K562 (cell line): Measurements from ENCODE around the gene ISYNA1. TPM values are rescaled to one million over a fixed set of nuclear protein-coding genes. Genes with fewer than 3 reads are reported as not detected.

Experiments used
- ATF1 ChIP-seq, 2 experiments: fragments of 450-650 bp in 1 of 2; IDR thresholded peaks; 2 replicates each; pipeline ENCODE4 v1.6.1; 2016; ENCODE audit warnings: missing compliant biosample characterization in 1 of 2, missing genetic modification characterization in 1 of 2
- BCOR ChIP-seq: fragments of 450-650 bp; IDR thresholded peaks from 2 replicates; pipeline ENCODE4 v1.6.1; 2016
- CAMTA2 ChIP-seq: fragments of 250-450 bp; sonication (Bioruptor Pico); conservative IDR thresholded peaks from 2 replicates; pipeline ENCODE4 v1.5.1; 2022
- CBFA2T2 ChIP-seq: fragments of 450-650 bp; conservative IDR thresholded peaks from 2 replicates; pipeline ENCODE4 v1.6.1; 2017; ENCODE audit warnings: mild to moderate bottlenecking
- CBFA2T3 ChIP-seq: fragments of 450-650 bp; IDR thresholded peaks from 2 replicates; pipeline ENCODE4 v1.6.1; 2017
- CTBP1 ChIP-seq: fragments of 450-650 bp; IDR thresholded peaks from 2 replicates; pipeline ENCODE4 v1.6.1; 2016; ENCODE audit warnings: borderline replicate concordance
- FIP1L1 ChIP-seq: fragments of 200-400 bp; formaldehyde crosslinking; IDR thresholded peaks from 2 replicates; pipeline ENCODE4 v1.6.1; 2018; ENCODE audit warnings: mild to moderate bottlenecking, low read depth, low read length; ENCODE audit not compliant: poor library complexity, severe bottlenecking
- GABPA ChIP-seq: fragments of 200-800 bp; sonication (Bioruptor generic); conservative IDR thresholded peaks from 2 replicates; pipeline ENCODE4 v1.6.1; 2016; ENCODE audit warnings: low read depth, missing genetic modification characterization, missing compliant biosample characterization
- LEF1 ChIP-seq: fragments of 450-650 bp; IDR thresholded peaks from 2 replicates; pipeline ENCODE4 v1.6.1; 2016; ENCODE audit warnings: mild to moderate bottlenecking
- MAX ChIP-seq: sonication (generic); formaldehyde crosslinking; IDR thresholded peaks from 2 replicates; pipeline ENCODE4 v1.9.0; 2022; ENCODE audit warnings: mild to moderate bottlenecking, missing genetic modification reagents
- MTA3 ChIP-seq: fragments of 450-650 bp; formaldehyde crosslinking; IDR thresholded peaks from 2 replicates; pipeline ENCODE4 v1.6.1; 2017; ENCODE audit warnings: mild to moderate bottlenecking, borderline replicate concordance
- NCOR1 ChIP-seq: fragments of 450-650 bp; IDR thresholded peaks from 2 replicates; pipeline ENCODE4 v1.6.1; 2016; ENCODE audit warnings: mild to moderate bottlenecking, moderate library complexity
- NFYB ChIP-seq: IDR thresholded peaks from 2 replicates; pipeline ENCODE4 v1.6.1; 2011; ENCODE audit warnings: mild to moderate bottlenecking, moderate library complexity; ENCODE audit not compliant: insufficient read length; ENCODE audit errors: extremely low read depth
- NRF1 ChIP-seq, 2 experiments: fragments of 450-650 bp; IDR thresholded peaks in 1 of 2; conservative IDR thresholded peaks in 1 of 2; 2 replicates each; pipeline ENCODE4 v1.6.1; 2014; ENCODE audit warnings: mild to moderate bottlenecking in 2 of 2
- NUFIP1 ChIP-seq: fragments of 450-650 bp; IDR thresholded peaks from 2 replicates; pipeline ENCODE4 v1.6.1; 2018; ENCODE audit not compliant: partially characterized antibody
- PML ChIP-seq: IDR thresholded peaks from 2 replicates; pipeline ENCODE4 v1.6.1; 2012; ENCODE audit warnings: low read length, inconsistent platforms
- POLR2B ChIP-seq: fragments of 450-650 bp; IDR thresholded peaks from 2 replicates; pipeline ENCODE4 v1.6.1; 2018; ENCODE audit warnings: low read depth; ENCODE audit not compliant: partially characterized antibody
- POLR2G ChIP-seq: fragments of 200-400 bp; formaldehyde crosslinking; IDR thresholded peaks from 2 replicates; pipeline ENCODE4 v1.6.1; 2017; ENCODE audit warnings: low read depth, mild to moderate bottlenecking, antibody characterized with exemption, low read length, moderate library complexity
- POLR3G ChIP-seq: IDR thresholded peaks from 2 replicates; pipeline ENCODE4 v1.6.1; 2011; ENCODE audit not compliant: insufficient read length, insufficient replicate concordance; ENCODE audit errors: extremely low read depth
- RBM22 ChIP-seq: fragments of 200-400 bp; formaldehyde crosslinking; IDR thresholded peaks from 2 replicates; pipeline ENCODE4 v1.6.1; 2018; ENCODE audit warnings: low read length, low read depth; ENCODE audit not compliant: poor library complexity, severe bottlenecking
- RUNX1 ChIP-seq: sonication (generic); IDR thresholded peaks from 2 replicates; pipeline ENCODE4 v1.6.1; 2016; ENCODE audit warnings: antibody characterized with exemption, low read depth
- SAFB ChIP-seq: fragments of 200-400 bp; formaldehyde crosslinking; IDR thresholded peaks from 2 replicates; pipeline ENCODE4 v1.6.1; 2017; ENCODE audit warnings: low read depth, low read length, borderline replicate concordance
- STAT6 ChIP-seq: sonication (generic); formaldehyde crosslinking; IDR thresholded peaks from 2 replicates; pipeline ENCODE4 v1.8.1; 2023; ENCODE audit warnings: mild to moderate bottlenecking, missing genetic modification reagents
- THRB ChIP-seq: fragments of 450-650 bp; formaldehyde crosslinking; conservative IDR thresholded peaks from 2 replicates; pipeline ENCODE4 v1.4.0; 2022; ENCODE audit warnings: mild to moderate bottlenecking, missing genetic modification characterization
- ZFX ChIP-seq: sonication (generic); formaldehyde crosslinking; IDR thresholded peaks from 2 replicates; pipeline ENCODE4 v1.8.0; 2022; ENCODE audit warnings: mild to moderate bottlenecking, missing genetic modification reagents, moderate library complexity
- ZNF143 ChIP-seq: sonication (generic); formaldehyde crosslinking; IDR thresholded peaks from 2 replicates; pipeline ENCODE4 v1.9.0; 2022; ENCODE audit warnings: mild to moderate bottlenecking, missing genetic modification reagents
- ZNF212 ChIP-seq: fragments of 450-650 bp; formaldehyde crosslinking; IDR thresholded peaks from 2 replicates; pipeline ENCODE4 v1.4.0; 2020; ENCODE audit warnings: mild to moderate bottlenecking
- polyA plus RNA-seq, 8 experiments: library from polyadenylated mRNA; depleted of rRNA in 4 of 8; stranded (reverse) in 5 of 8; unstranded in 3 of 8; fragments of >200 nt; fragmentation: Nextera tagmentation in 2 of 8; fragmentation: Illumina TruSeq in 1 of 8; extraction: Ambion mirVana in 2 of 8; extraction: Trizol in 1 of 8; gene quantifications; 2 replicates each; pipeline versions ENCODE4 v1.2.1 to v1.2.3, GENCODE V29; 2011 to 2014; ENCODE audit warnings: inconsistent platforms in 1 of 8, missing spikeins in 1 of 8
- total RNA-seq, 7 experiments: library from RNA; depleted of rRNA in 6 of 7; stranded (reverse); fragments of >200 nt in 6 of 7; fragmentation: Illumina TruSeq in 2 of 7; extraction: Trizol in 2 of 7; gene quantifications; 2 replicates each; pipeline versions ENCODE4 v1.2.1 to v1.2.3, GENCODE V29; 2011 to 2021; ENCODE audit warnings: low replicate concordance in 1 of 7

ISYNA1 gene
- total and polyA plus RNA-seq, 9 of the 15 experiments (the other 6 are each of a cell fraction or from before 2014, with no cell fraction given): 21.8 to 460 (median 93.2) TPM

GRCh38 chr19:18438331-18439024 is 545 bp upstream of the ISYNA1 start (continued):
- TF ChIP-seq NFYB (no peak), FIP1L1 (peak; percentile 39), RUNX1 (0 out of 2 replicates have a peak, but pooled peaks have one; percentile 24), GABPA (tag) (peak; percentile 44), ATF1 (CRISPR knock-in tag; IDR thresholded peaks at IDR 0.05) (no peak), ATF1 (tag; IDR thresholded peaks at IDR 0.05) (peak; percentile 48), CBFA2T3 (peak; percentile 80), PML (no peak), ZFX (CRISPR knock-in tag) (peak; percentile 77), POLR3G (no peak), MAX (CRISPR knock-in tag) (peak; percentile 52), NUFIP1 (no peak), NRF1 (conservative IDR thresholded peaks at IDR 0.05 in 1 of 2, IDR thresholded peaks at IDR 0.05 in 1 of 2) (peak; percentile 64 to 70), NCOR1 (peak; percentile 78), ZNF212 (CRISPR knock-in tag) (0 out of 2 replicates have a peak, but pooled peaks have one; percentile 18), CAMTA2 (CRISPR knock-in tag) (0 out of 2 replicates have a peak, but pooled peaks have one; percentile 27), CBFA2T2 (peak; percentile 34; the same call in 1 of the 2 replicates), THRB (CRISPR knock-in tag) (0 out of 2 replicates have a peak, but pooled peaks have one; percentile 34), CTBP1 (peak; percentile 78; the same call in 1 of the 2 replicates), ZNF143 (no peak), BCOR (peak; percentile 37; the same call in 1 of the 2 replicates), RBM22 (peak; percentile 85), MTA3 (peak; percentile 90; the same call in 1 of the 2 replicates), POLR2B (peak; percentile 34), LEF1 (peak; percentile 33; the same call in 1 of the 2 replicates), POLR2G (peak; percentile 68), SAFB (peak; percentile 55; the same call in 1 of the 2 replicates), STAT6 (CRISPR knock-in tag) (0 out of 2 replicates have a peak, but pooled peaks have one; percentile 81)
